ENCODE measurements around the gene OSBPL9. TPM values are rescaled to one million over a fixed set of nuclear protein-coding genes. Genes with fewer than 3 reads are reported as not detected.

The OSBPL9 gene
- total RNA-seq, 2 experiments from 2014 or later = 35.6 to 36.5 TPM

- Histone ChIP-seq H3K4me1 (ENCODE audit: insufficient read depth, low read length) (no peaks in the 10 kb centered on the region), H3K4me3 (ENCODE audit: low read length) (no peak overlapping the region), H3K9me3 (ENCODE audit: control insufficient read depth in 1 of 2, insufficient read depth in 1 of 2, low read length in 2 of 2) (no peaks in the 10 kb centered on the region), H3K36me3 (ENCODE audit: insufficient read depth, low read length) (no peaks in the 10 kb centered on the region), H3K27me3 (ENCODE audit: control insufficient read depth in 1 of 2, insufficient read depth in 2 of 2, low read length in 2 of 2) (no peaks in the 10 kb centered on the region), H3K27ac (ENCODE audit: low read depth in 1 of 2, low read length in 2 of 2) (no peak overlapping the region)
- H3K4me3 Mint-ChIP-seq = no peak overlapping the region
- POLR2A ChIA-PET = no interaction called here
- ATAC-seq (ENCODE audit: poor library complexity) (no peak), DNase-seq (no peak)
- H3K4me1 Mint-ChIP-seq (ENCODE audit: low read depth) = peaks cover 36% of the 10 kb centered on the region
- CTCF ChIA-PET = interaction anchor here (0.7 kb wide), 1 partner anchor 733 kb away, joined by 3 read pairs; no protein-coding TSS in a partner anchor
- no peak for TF ChIP-seq CTCF (IDR thresholded peaks at IDR 0.05)
- no peaks in the 10 kb centered on the region for H3K9me3 Mint-ChIP-seq
- H3K27me3 Mint-ChIP-seq = no peaks in the 10 kb centered on the region
- H3K36me3 Mint-ChIP-seq (ENCODE audit: low read depth) = peaks cover 11% of the 10 kb centered on the region
- intact Hi-C loops (cut with DNase I, micrococcal nuclease) = loop anchor here (5.0 to 10.0 kb wide), 2 partner anchors 138 to 664 kb away; partner anchors contain the start of gene FAF1 (in 1 of the 2)
- H3K27ac Mint-ChIP-seq = no peak overlapping the region
These were observed 12.1 kb downstream of the OSBPL9 start for GRCh38 chr1:51628715-51629590.

- Mint-ChIP-seq H3K36me3 (ENCODE audit: low read depth) (peaks cover 11% of the 10 kb centered on the region), H3K27ac (no peak overlapping the region), H3K4me1 (ENCODE audit: low read depth) (peaks cover 40% of the 10 kb centered on the region), H3K9me3 (no peaks in the 10 kb centered on the region), H3K27me3 (no peaks in the 10 kb centered on the region), H3K4me3 (no peak overlapping the region)
- POLR2A ChIA-PET = no interaction called here
- H3K27me3 ChIP-seq (ENCODE audit: control insufficient read depth in 1 of 2, insufficient read depth in 2 of 2, low read length in 2 of 2) = no peaks in the 10 kb centered on the region
- CTCF ChIA-PET = no interaction called here
- ATAC-seq (ENCODE audit: poor library complexity) = no peak
- no peak for DNase-seq
- H3K27ac ChIP-seq (ENCODE audit: low read depth in 1 of 2, low read length in 2 of 2) = no peak overlapping the region
- TF ChIP-seq CTCF (IDR thresholded peaks at IDR 0.05) = no peak
- H3K36me3 ChIP-seq (ENCODE audit: insufficient read depth, low read length) = no peaks in the 10 kb centered on the region
- no peaks in the 10 kb centered on the region for H3K9me3 ChIP-seq (ENCODE audit: control insufficient read depth in 1 of 2, insufficient read depth in 1 of 2, low read length in 2 of 2)
- H3K4me3 ChIP-seq (ENCODE audit: low read length) = no peak overlapping the region
- H3K4me1 ChIP-seq (ENCODE audit: insufficient read depth, low read length) = no peaks in the 10 kb centered on the region
- intact Hi-C loops (cut with DNase I, micrococcal nuclease) = loop anchor here (5.0 to 10.0 kb wide), 2 partner anchors 137 to 665 kb away; partner anchors contain the start of gene FAF1 (in 1 of the 2)
These were observed 13.0 kb downstream of the OSBPL9 start for GRCh38 chr1:51629918-51630317.

GRCh38 chr1:51630393-51630792 is 13.5 kb downstream of the OSBPL9 start:
- no peaks in the 10 kb centered on the region for H3K4me1 ChIP-seq (ENCODE audit: insufficient read depth, low read length)
- no peak for TF ChIP-seq CTCF (IDR thresholded peaks at IDR 0.05)
- POLR2A ChIA-PET = no interaction called here
- ATAC-seq (ENCODE audit: poor library complexity) (no peak), DNase-seq (no peak)
- no peaks in the 10 kb centered on the region for H3K27me3 Mint-ChIP-seq
- H3K36me3 ChIP-seq (ENCODE audit: insufficient read depth, low read length) = no peaks in the 10 kb centered on the region
- no peak overlapping the region for H3K4me3 ChIP-seq (ENCODE audit: low read length)
- H3K9me3 ChIP-seq (ENCODE audit: control insufficient read depth in 1 of 2, insufficient read depth in 1 of 2, low read length in 2 of 2) = no peaks in the 10 kb centered on the region
- no peak overlapping the region for H3K27ac ChIP-seq (ENCODE audit: low read depth in 1 of 2, low read length in 2 of 2)
- no peak overlapping the region for H3K4me3 Mint-ChIP-seq
- intact Hi-C loops (cut with DNase I, micrococcal nuclease) = no loop called here
- H3K27ac Mint-ChIP-seq = no peak overlapping the region
- H3K4me1 Mint-ChIP-seq (ENCODE audit: low read depth) = peaks cover 42% of the 10 kb centered on the region
- no peaks in the 10 kb centered on the region for H3K9me3 Mint-ChIP-seq
- CTCF ChIA-PET = interaction anchor here (0.6 kb wide), 1 partner anchor 23 kb away, joined by 3 read pairs; no protein-coding TSS in a partner anchor
- H3K36me3 Mint-ChIP-seq (ENCODE audit: low read depth) = peaks cover 11% of the 10 kb centered on the region
- H3K27me3 ChIP-seq (ENCODE audit: control insufficient read depth in 1 of 2, insufficient read depth in 2 of 2, low read length in 2 of 2) = no peaks in the 10 kb centered on the region

Data from CD4-positive, alpha-beta T cell (primary cell).